ENCODE data around the gene PXN. TPM values are rescaled to one million over a fixed set of nuclear protein-coding genes. Genes with fewer than 3 reads are reported as not detected.
"Not testable (repeated sequence)": the region's sequence is repeated elsewhere in the genome, so short reads cannot be mapped to it uniquely, and the experiment has no call there.

Gene PXN
- total RNA-seq, 2 experiments from 2014 or later = 74.5 to 104 TPM

- POLR2A ChIA-PET = interaction anchor here (0.6 to 1.9 kb wide), 3 partner anchors 16 to 51 kb away, joined by 3 to 15 read pairs (median 12); partner anchors contain the start of genes RNU4-2 and RPLP0
- H3K9me3 Mint-ChIP-seq (ENCODE audit: low read depth) = no peaks in the 10 kb centered on the region
- intact Hi-C loops (cut with DNase I, micrococcal nuclease) = loop anchor here (1.0 kb wide), 3 partner anchors 10 to 21 kb away; partner anchors contain the start of gene PXN (in 1 of the 2)
- CTCF ChIA-PET = interaction anchor here (0.6 to 24.9 kb wide), 8 partner anchors 11 to 51 kb away, joined by 3 to 518 read pairs (median 8); partner anchors contain the start of gene PXN
- H3K27ac Mint-ChIP-seq = peak overlapping the region; percentile 96
- peak; percentile 81 for ATAC-seq
- no peaks in the 10 kb centered on the region for H3K27me3 Mint-ChIP-seq
- peak; percentile 79 for DNase-seq
- H3K4me3 Mint-ChIP-seq = peak overlapping the region; percentile 65
- peaks cover 23% of the 10 kb centered on the region for H3K36me3 Mint-ChIP-seq (ENCODE audit: low read depth)
- peaks cover 86% of the 10 kb centered on the region for H3K4me1 Mint-ChIP-seq
Observed at GRCh38 chr12:120252071-120252906, 13.2 kb downstream of the PXN start.

- peak overlapping the region; percentile 65 for H3K4me3 Mint-ChIP-seq
- ATAC-seq; H3K27me3 Mint-ChIP-seq; H3K9me3 Mint-ChIP-seq (ENCODE audit: low read depth); DNase-seq: not testable (repeated sequence)
- CTCF ChIA-PET = interaction anchor here (1.0 to 24.9 kb wide), 5 partner anchors 11 to 23 kb away, joined by 3 to 518 read pairs (median 12); partner anchors contain the start of gene PXN
- peak overlapping the region; percentile 96 for H3K27ac Mint-ChIP-seq
- POLR2A ChIA-PET = interaction anchor here (1.4 to 1.9 kb wide), 3 partner anchors 40 to 50 kb away, joined by 12 to 15 read pairs (median 13); partner anchors contain the start of genes RNU4-2 and RPLP0
- intact Hi-C loops (cut with DNase I, micrococcal nuclease) = loop anchor here (1.0 kb wide), 3 partner anchors 11 to 20 kb away; partner anchors contain the start of gene PXN (in 1 of the 2)
- peaks cover 23% of the 10 kb centered on the region for H3K36me3 Mint-ChIP-seq (ENCODE audit: low read depth)
- H3K4me1 Mint-ChIP-seq = peaks cover 84% of the 10 kb centered on the region
Observed at GRCh38 chr12:120251364-120252070, 14.0 kb downstream of the PXN start.

GRCh38 chr12:120249875-120250795, 15.4 kb downstream of the PXN start:
- ATAC-seq (peak; percentile 10), DNase-seq (peak; percentile 51)
- ChIA-PET POLR2A (interaction anchor here (0.6 to 3.0 kb wide), 8 partner anchors 9 to 243 kb away, joined by 3 to 30 read pairs (median 4); partner anchors contain the start of genes RNU4-1, RNU4-2 and RPLP0), CTCF (interaction anchor here (0.5 to 24.9 kb wide), 9 partner anchors 10 to 579 kb away, joined by 3 to 518 read pairs (median 5); partner anchors contain the start of genes PXN and RPLP0)
- Mint-ChIP-seq H3K27ac (peak overlapping the region; percentile 74), H3K27me3 (no peaks in the 10 kb centered on the region), H3K9me3 (ENCODE audit: low read depth) (no peaks in the 10 kb centered on the region), H3K36me3 (ENCODE audit: low read depth) (peaks cover 20% of the 10 kb centered on the region), H3K4me1 (peaks cover 80% of the 10 kb centered on the region), H3K4me3 (peak overlapping the region; percentile 10)
- intact Hi-C loops (cut with DNase I, micrococcal nuclease) = no loop called here

- H3K4me1 Mint-ChIP-seq = peaks cover 77% of the 10 kb centered on the region
- peak overlapping the region; percentile 62 for H3K27ac Mint-ChIP-seq
- ATAC-seq (no peak), DNase-seq (no peak)
- ChIA-PET POLR2A (interaction anchor here (0.6 to 3.0 kb wide), 6 partner anchors 10 to 242 kb away, joined by 3 to 30 read pairs (median 4); partner anchors contain the start of genes RNU4-1, RNU4-2 and RPLP0), CTCF (interaction anchor here (0.7 to 24.9 kb wide), 8 partner anchors 9 to 53 kb away, joined by 3 to 518 read pairs (median 7); partner anchors contain the start of genes PXN, RPLP0 and SIRT4)
- H3K9me3 Mint-ChIP-seq (ENCODE audit: low read depth) = no peaks in the 10 kb centered on the region
- peaks cover 14% of the 10 kb centered on the region for H3K36me3 Mint-ChIP-seq (ENCODE audit: low read depth)
- no peaks in the 10 kb centered on the region for H3K27me3 Mint-ChIP-seq
- H3K4me3 Mint-ChIP-seq = no peak overlapping the region
- intact Hi-C loops (cut with DNase I, micrococcal nuclease) = no loop called here
Observed at GRCh38 chr12:120249266-120249874, 16.2 kb downstream of the PXN start.

- intact Hi-C loops (cut with DNase I, micrococcal nuclease) = loop anchor here in 1 of 2 experiments (1.0 kb wide), 1 partner anchor 16 kb away; no protein-coding TSS in a partner anchor
- no peak for DNase-seq
Observed at GRCh38 chr12:120247621-120248030, 17.9 kb downstream of the PXN start.

GRCh38 chr12:120247183-120247582, 18.3 kb downstream of the PXN start:
- intact Hi-C loops (cut with DNase I, micrococcal nuclease) = no loop called here
- DNase-seq (no peak), ATAC-seq (no peak)
- Mint-ChIP-seq H3K9me3 (ENCODE audit: low read depth) (no peaks in the 10 kb centered on the region), H3K4me1 (peaks cover 69% of the 10 kb centered on the region), H3K4me3 (no peak overlapping the region), H3K27ac (peak overlapping the region; percentile 72), H3K27me3 (no peaks in the 10 kb centered on the region), H3K36me3 (ENCODE audit: low read depth) (peaks cover 10% of the 10 kb centered on the region)
- POLR2A ChIA-PET = interaction anchor here (0.6 to 3.0 kb wide), 3 partner anchors 18 to 47 kb away, joined by 4 to 30 read pairs (median 4); partner anchors contain the start of genes RNU4-1 and RNU4-2
- CTCF ChIA-PET = interaction anchor here (1.0 to 24.9 kb wide), 7 partner anchors 8 to 55 kb away, joined by 4 to 518 read pairs (median 8); partner anchors contain the start of genes PXN and SIRT4

More at GRCh38 chr12:120247621-120248030, 17.9 kb downstream of the PXN start:
- no peak overlapping the region for H3K4me3 Mint-ChIP-seq
- no peak for ATAC-seq
- peak overlapping the region; percentile 72 for H3K27ac Mint-ChIP-seq
- H3K4me1 Mint-ChIP-seq = peaks cover 70% of the 10 kb centered on the region
- H3K9me3 Mint-ChIP-seq (ENCODE audit: low read depth) = no peaks in the 10 kb centered on the region
- peaks cover 11% of the 10 kb centered on the region for H3K36me3 Mint-ChIP-seq (ENCODE audit: low read depth)
- H3K27me3 Mint-ChIP-seq = no peaks in the 10 kb centered on the region
- CTCF ChIA-PET = interaction anchor here (1.0 to 24.9 kb wide), 8 partner anchors 8 to 55 kb away, joined by 4 to 518 read pairs (median 6); partner anchors contain the start of genes PXN and SIRT4
- POLR2A ChIA-PET = interaction anchor here (0.6 to 3.0 kb wide), 5 partner anchors 15 to 47 kb away, joined by 4 to 30 read pairs (median 4); partner anchors contain the start of genes RNU4-1 and RNU4-2

GRCh38 chr12:120246705-120247104, 18.8 kb downstream of the PXN start:
- H3K4me3 Mint-ChIP-seq; ATAC-seq; H3K27ac Mint-ChIP-seq; intact Hi-C loops (cut with DNase I, micrococcal nuclease); H3K36me3 Mint-ChIP-seq (ENCODE audit: low read depth); H3K9me3 Mint-ChIP-seq (ENCODE audit: low read depth); H3K27me3 Mint-ChIP-seq; DNase-seq: not testable (repeated sequence)
- H3K4me1 Mint-ChIP-seq = peaks cover 69% of the 10 kb centered on the region
- ChIA-PET CTCF (interaction anchor here (0.6 to 24.9 kb wide), 5 partner anchors 9 to 382 kb away, joined by 3 to 518 read pairs (median 5); partner anchors contain the start of gene PXN), POLR2A (interaction anchor here (3.0 kb wide), 1 partner anchor 45 kb away, joined by 30 read pairs; the partner anchor contains the start of genes RNU4-1 and RNU4-2)

- Mint-ChIP-seq H3K36me3 (ENCODE audit: low read depth) (no peaks in the 10 kb centered on the region), H3K27ac (no peak overlapping the region), H3K4me1 (peaks cover 66% of the 10 kb centered on the region), H3K9me3 (ENCODE audit: low read depth) (no peaks in the 10 kb centered on the region), H3K27me3 (no peaks in the 10 kb centered on the region), H3K4me3 (no peak overlapping the region)
- CTCF ChIA-PET = interaction anchor here (0.9 to 9.9 kb wide), 5 partner anchors 7 to 59 kb away, joined by 3 to 69 read pairs (median 5); partner anchors contain the start of genes PXN and SIRT4
- POLR2A ChIA-PET = interaction anchor here (0.6 to 2.7 kb wide), 5 partner anchors 28 to 1551 kb away, joined by 3 to 13 read pairs (median 4); partner anchors contain the start of genes RNU4-2 and RPLP0
- ATAC-seq (no peak), DNase-seq (no peak)
- intact Hi-C loops (cut with DNase I, micrococcal nuclease) = no loop called here
Observed at GRCh38 chr12:120242971-120243699, 22.4 kb downstream of the PXN start.

Measured in activated CD4-positive, alpha-beta T cell treated with anti-CD3 and anti-CD28 coated beads for 36 hours (primary cell).